Mesothelial cell of epicardium (in vitro differentiated cells): Measurements from ENCODE around the gene MAP4. TPM values are rescaled to one million over a fixed set of nuclear protein-coding genes. Genes with fewer than 3 reads are reported as not detected.
A peak's percentile ranks its signal among the peaks of the same experiment; 100 is the strongest.

Source experiments
- DNase-seq, 2 experiments: peaks; one replicate each; pipeline ENCODE4 v3.0.0; 2021; ENCODE audit warnings: low spot score in 2 of 2; ENCODE audit not compliant: unreplicated experiment in 2 of 2
- H3K27ac Mint-ChIP-seq: 2 replicates; pipeline ENCODE4 v1.8.0; 2021; ENCODE audit warnings: mixed read lengths
- H3K27me3 Mint-ChIP-seq: 2 replicates; pipeline ENCODE4 v1.8.0; 2021; ENCODE audit warnings: low read depth, mixed read lengths
- H3K36me3 Mint-ChIP-seq: 2 replicates; pipeline ENCODE4 v1.8.0; 2021; ENCODE audit warnings: mixed read lengths
- H3K4me1 Mint-ChIP-seq: 2 replicates; pipeline ENCODE4 v1.8.0; 2021; ENCODE audit warnings: mixed read lengths
- H3K4me3 Mint-ChIP-seq: 2 replicates; pipeline ENCODE4 v1.8.0; 2021; ENCODE audit warnings: mild to moderate bottlenecking, moderate library complexity, mixed read lengths
- H3K9me3 Mint-ChIP-seq: 2 replicates; pipeline ENCODE4 v1.8.0; 2021; ENCODE audit warnings: mixed read lengths
- CTCF ChIP-seq: fragments of 200-600 bp; sonication (generic); IDR thresholded peaks from one replicate; pipeline ENCODE4 v1.5.0; 2021; ENCODE audit warnings: antibody characterized with exemption; ENCODE audit not compliant: unreplicated experiment
- total RNA-seq: library from RNA; stranded (reverse); gene quantifications from 3 replicates; pipeline ENCODE4 v1.2.1, GENCODE V29; 2021

MAP4 gene
- total RNA-seq, 1 donor from 2014 or later, result 153 TPM

DNA sequence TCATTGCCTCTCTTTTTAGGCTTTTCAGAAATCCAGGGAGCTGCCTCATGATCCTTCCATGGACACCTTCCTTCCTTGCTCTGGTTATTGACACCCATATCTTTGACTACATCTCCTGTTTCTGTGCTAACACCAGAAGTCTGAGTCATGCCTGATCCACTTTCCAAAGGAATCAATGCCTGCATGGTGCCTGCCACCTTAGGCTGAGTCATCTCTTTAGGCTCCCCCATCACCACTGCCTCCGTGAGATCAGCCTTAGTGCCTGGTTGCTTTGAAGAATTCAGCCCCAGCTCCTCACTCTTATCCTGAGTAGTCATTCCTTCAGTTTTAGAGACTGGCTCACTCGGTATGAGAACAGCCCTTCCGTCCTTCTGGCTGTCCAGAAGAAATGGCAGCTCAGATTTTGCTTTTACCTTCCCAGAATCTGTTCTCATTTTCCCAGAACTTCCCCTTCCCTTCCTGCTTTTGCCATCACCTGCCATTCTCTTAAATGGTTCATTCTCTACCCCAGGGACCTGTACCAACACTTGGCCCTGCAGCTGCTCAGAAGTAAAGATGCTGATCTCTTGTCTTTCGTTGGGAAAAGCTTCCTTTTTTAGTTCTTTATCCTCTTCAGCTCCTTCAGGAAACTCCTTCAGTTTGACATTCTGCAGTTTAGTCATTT lies 105.3 kb downstream of the MAP4 start:
- peaks cover 59% of the 10 kb centered on the region for H3K36me3 Mint-ChIP-seq
- no peak overlapping the region for H3K27ac Mint-ChIP-seq
- no peak for TF ChIP-seq CTCF
- peaks cover 11% of the 10 kb centered on the region for H3K4me1 Mint-ChIP-seq
- no peaks in the 10 kb centered on the region for H3K9me3 Mint-ChIP-seq
- no peak overlapping the region for H3K4me3 Mint-ChIP-seq
- no peaks in the 10 kb centered on the region for H3K27me3 Mint-ChIP-seq
- DNase-seq, result no peak

DNA sequence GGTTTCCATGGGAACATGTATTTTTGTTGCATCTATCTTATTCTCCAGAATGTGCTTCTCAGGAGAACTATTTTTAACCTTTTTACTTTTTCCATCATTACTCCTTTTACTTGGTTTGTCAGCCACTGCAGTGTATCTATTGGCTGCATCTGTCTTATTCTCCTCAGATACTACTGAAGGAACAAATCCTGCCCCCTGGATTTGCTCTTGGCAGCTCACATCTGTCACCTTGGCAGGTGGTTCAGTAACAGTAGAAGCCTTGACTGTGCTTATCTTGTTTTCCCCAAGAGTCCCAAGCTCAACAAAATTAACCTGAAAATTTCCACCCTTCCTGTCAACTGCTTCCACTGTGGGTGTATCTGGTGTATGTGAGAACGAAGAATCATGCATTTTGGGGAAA lies 106.0 kb downstream of the MAP4 start:
- DNase-seq, result no peak
- Mint-ChIP-seq H3K9me3 (no peaks in the 10 kb centered on the region), H3K4me1 (peaks cover 11% of the 10 kb centered on the region), H3K4me3 (no peak overlapping the region), H3K27me3 (no peaks in the 10 kb centered on the region), H3K36me3 (peaks cover 53% of the 10 kb centered on the region), H3K27ac (no peak overlapping the region)
- TF ChIP-seq CTCF, result no peak

GRCh38 chr3:47909607-47910006 lies 106.6 kb downstream of the MAP4 start:
- no peak overlapping the region for H3K4me3 Mint-ChIP-seq
- no peaks in the 10 kb centered on the region for H3K27me3 Mint-ChIP-seq
- H3K36me3 Mint-ChIP-seq, result peaks cover 50% of the 10 kb centered on the region
- H3K9me3 Mint-ChIP-seq, result no peaks in the 10 kb centered on the region
- TF ChIP-seq CTCF, result no peak
- H3K4me1 Mint-ChIP-seq, result peaks cover 11% of the 10 kb centered on the region
- DNase-seq, result no peak
- no peak overlapping the region for H3K27ac Mint-ChIP-seq

DNA sequence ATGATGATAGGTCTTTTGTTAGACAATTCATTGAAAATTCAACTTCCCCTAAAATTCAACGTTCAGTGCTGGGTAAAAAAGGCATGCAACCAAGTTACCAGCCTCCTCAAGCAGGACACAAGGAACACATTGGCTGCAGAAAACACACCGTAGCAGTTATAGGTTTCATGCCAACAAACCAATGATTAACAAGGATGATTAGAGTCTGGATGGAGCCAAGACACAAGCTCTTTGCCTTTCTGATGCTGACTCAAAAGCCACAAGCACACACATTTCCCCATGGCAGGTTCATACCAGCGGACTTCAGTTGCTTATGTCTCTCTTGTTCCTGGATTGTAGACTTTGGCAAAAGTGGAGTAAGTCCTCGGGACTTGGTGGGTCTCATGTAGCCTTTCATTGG lies 107.5 kb downstream of the MAP4 start:
- no peaks in the 10 kb centered on the region for H3K9me3 Mint-ChIP-seq
- H3K36me3 Mint-ChIP-seq, result peaks cover 45% of the 10 kb centered on the region
- no peak overlapping the region for H3K27ac Mint-ChIP-seq
- no peak overlapping the region for H3K4me3 Mint-ChIP-seq
- no peak for TF ChIP-seq CTCF
- H3K4me1 Mint-ChIP-seq, result peaks cover 11% of the 10 kb centered on the region
- H3K27me3 Mint-ChIP-seq, result no peaks in the 10 kb centered on the region
- DNase-seq, result no peak

GRCh38 chr3:47907784-47908183 lies 108.4 kb downstream of the MAP4 start:
- Mint-ChIP-seq H3K4me1 (peaks cover 14% of the 10 kb centered on the region), H3K9me3 (no peaks in the 10 kb centered on the region), H3K27me3 (no peaks in the 10 kb centered on the region), H3K27ac (peak overlapping the region; percentile 15), H3K36me3 (peaks cover 49% of the 10 kb centered on the region), H3K4me3 (no peak overlapping the region)
- TF ChIP-seq CTCF, result no peak
- DNase-seq, result no peak

GRCh38 chr3:47902746-47903145 lies 113.5 kb downstream of the MAP4 start:
- TF ChIP-seq CTCF, result no peak
- H3K4me1 Mint-ChIP-seq, result peaks cover 38% of the 10 kb centered on the region
- no peak overlapping the region for H3K4me3 Mint-ChIP-seq
- no peak for DNase-seq
- peaks cover 13% of the 10 kb centered on the region for H3K36me3 Mint-ChIP-seq
- no peaks in the 10 kb centered on the region for H3K9me3 Mint-ChIP-seq
- peak overlapping the region; percentile 21 for H3K27ac Mint-ChIP-seq
- no peaks in the 10 kb centered on the region for H3K27me3 Mint-ChIP-seq
